Measurements from ENCODE around the gene KRT82. TPM values are rescaled to one million over a fixed set of nuclear protein-coding genes. Genes with fewer than 3 reads are reported as not detected.

Gene KRT82
- total and polyA plus RNA-seq, 10 donors: 0.04 TPM; not detected in 9

GRCh38 chr12:52425466-52425865 is 19.3 kb upstream of the KRT82 start:
- Histone ChIP-seq H3K27me3 (replicated peaks in 1 of 7) (peaks cover 0 to 39% (median 0%) of the 10 kb centered on the region in 7 donors), H3K4me1 (no peaks in the 10 kb centered on the region), H3K27ac (no peak overlapping the region), H3K4me3 (no peak overlapping the region), H3K9me3 (no peaks in the 10 kb centered on the region), H3K36me3 (no peaks in the 10 kb centered on the region)
- peak; percentile 32 for DNase-seq
- TF ChIP-seq CTCF (IDR thresholded peaks at IDR 0.05 in 8 of 11, conservative IDR thresholded peaks at IDR 0.05 in 3 of 11) (no peak), POLR2AphosphoS5 (IDR thresholded peaks at IDR 0.05) (no peak), POLR2A (IDR thresholded peaks at IDR 0.05) (no peak)
- WGBS, 5 donors: 79 to 91% (median 85%) methylated on average over 5 of the region's 5 CpGs
- intact Hi-C loops (cut with DNase I; ENCODE audit: low total_unique reads): no loop called here

GRCh38 chr12:52423661-52424500 is 17.7 kb upstream of the KRT82 start:
- H3K27ac ChIP-seq: peak overlapping the region in 7 of 8 donors; percentile 38 to 77 (median 68)
- peak; percentile 64 for DNase-seq
- H3K4me3 ChIP-seq: no peak overlapping the region
- no peaks in the 10 kb centered on the region for H3K4me1 ChIP-seq
- peaks cover 0 to 26% (median 0%) of the 10 kb centered on the region in 7 donors for H3K27me3 ChIP-seq (replicated peaks in 1 of 7)
- H3K36me3 ChIP-seq: no peaks in the 10 kb centered on the region
- no peaks in the 10 kb centered on the region for H3K9me3 ChIP-seq
- intact Hi-C loops (cut with DNase I; ENCODE audit: low total_unique reads): no loop called here
- TF ChIP-seq POLR2A (IDR thresholded peaks at IDR 0.05) (no peak), POLR2AphosphoS5 (IDR thresholded peaks at IDR 0.05) (no peak), CTCF (IDR thresholded peaks at IDR 0.05 in 8 of 11, conservative IDR thresholded peaks at IDR 0.05 in 3 of 11) (no peak)
- WGBS, 5 donors: 53 to 76% (median 71%) methylated on average over 10 to 11 of the region's 11 CpGs

- intact Hi-C loops (cut with DNase I; ENCODE audit: low total_unique reads): no loop called here
- Histone ChIP-seq H3K36me3 (no peaks in the 10 kb centered on the region), H3K27ac (peak overlapping the region in 7 of 8 donors; percentile 38 to 77 (median 68)), H3K9me3 (no peaks in the 10 kb centered on the region), H3K4me1 (no peaks in the 10 kb centered on the region), H3K4me3 (no peak overlapping the region), H3K27me3 (replicated peaks in 1 of 7) (peaks cover 0 to 18% (median 0%) of the 10 kb centered on the region in 7 donors)
- TF ChIP-seq CTCF (IDR thresholded peaks at IDR 0.05 in 8 of 11, conservative IDR thresholded peaks at IDR 0.05 in 3 of 11) (no peak), POLR2A (IDR thresholded peaks at IDR 0.05) (no peak), POLR2AphosphoS5 (IDR thresholded peaks at IDR 0.05) (no peak)
- DNase-seq: no peak
- WGBS, 5 donors: 38 to 63% (median 44%) methylated on average over 6 of the region's 6 CpGs
These were observed 16.9 kb upstream of the KRT82 start for GRCh38 chr12:52423035-52423434.

GRCh38 chr12:52419656-52420055 is 13.5 kb upstream of the KRT82 start:
- no peak overlapping the region for H3K4me3 ChIP-seq
- no peak for DNase-seq

More at GRCh38 chr12:52419656-52420055, 13.5 kb upstream of the KRT82 start:
- intact Hi-C loops (cut with DNase I; ENCODE audit: low total_unique reads): no loop called here
- H3K27ac ChIP-seq: no peak overlapping the region
- H3K27me3 ChIP-seq (replicated peaks in 1 of 7): peaks cover 0 to 25% (median 0%) of the 10 kb centered on the region in 7 donors
- no peaks in the 10 kb centered on the region for H3K9me3 ChIP-seq
- no peaks in the 10 kb centered on the region for H3K36me3 ChIP-seq
- 20 to 57% (median 41%) methylated on average over 1 of the region's 1 CpG for WGBS, 5 donors
- TF ChIP-seq POLR2A (IDR thresholded peaks at IDR 0.05) (no peak), POLR2AphosphoS5 (IDR thresholded peaks at IDR 0.05) (no peak), CTCF (IDR thresholded peaks at IDR 0.05 in 8 of 11, conservative IDR thresholded peaks at IDR 0.05 in 3 of 11) (no peak)
- peaks cover 0 to 11% (median 0%) of the 10 kb centered on the region in 6 donors for H3K4me1 ChIP-seq

All from spleen (tissue), 11 donors.